ENCODE measurements around the gene PDE4B. TPM values are rescaled to one million over a fixed set of nuclear protein-coding genes. Genes with fewer than 3 reads are reported as not detected.

The PDE4B gene
- total RNA-seq, 3 donors from 2014 or later: 8.0 to 207 (median 54.4) TPM

DNA sequence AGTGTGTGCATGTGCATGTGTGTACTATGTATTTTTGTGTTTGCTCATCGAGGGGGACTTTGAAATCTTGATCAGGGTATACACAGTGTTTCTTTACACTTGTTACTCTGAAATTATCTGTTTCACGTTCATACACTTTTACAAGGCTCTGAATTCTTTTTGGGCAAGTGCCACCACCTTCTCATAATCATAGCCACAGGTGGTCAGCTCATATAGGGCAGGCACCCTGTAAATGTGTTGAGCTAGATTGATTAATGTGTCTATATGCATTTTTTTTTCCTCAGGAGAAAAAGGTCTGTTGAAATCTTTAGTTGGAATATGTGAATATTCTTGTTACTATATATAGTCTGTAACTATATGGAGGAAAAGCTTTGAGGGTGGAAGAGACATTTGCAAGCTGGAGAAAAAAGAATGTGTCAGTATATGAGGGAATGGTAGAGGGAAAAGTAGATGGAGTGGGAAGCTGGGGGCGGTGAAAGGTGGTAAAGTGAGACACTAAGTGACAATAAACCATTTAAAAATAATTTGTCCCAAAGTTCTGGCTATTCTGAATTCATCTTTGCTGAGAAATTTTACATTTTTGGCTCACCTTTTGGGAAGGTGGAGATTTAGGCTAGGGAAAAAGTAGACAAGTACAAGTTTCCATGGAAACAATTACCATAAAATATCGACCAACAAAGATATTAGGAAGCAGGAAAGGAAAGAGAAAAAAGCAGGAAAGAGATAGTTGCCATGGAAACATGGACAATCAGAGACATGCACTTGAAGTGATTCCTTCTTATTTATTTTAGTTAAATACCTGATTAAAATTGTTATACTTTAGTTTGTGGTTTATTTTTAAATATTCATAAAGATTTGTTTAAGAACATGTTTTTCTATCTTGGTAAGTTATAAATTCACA is 277.5 kb downstream of the PDE4B start:
- Histone ChIP-seq H3K4me1 (no peaks in the 10 kb centered on the region), H3K27me3 (no peaks in the 10 kb centered on the region), H3K27ac (no peak overlapping the region), H3K4me3 (no peak overlapping the region), H3K9me3 (no peaks in the 10 kb centered on the region), H3K36me3 (no peaks in the 10 kb centered on the region)
- intact Hi-C loops (cut with DNase I; ENCODE audit: low total_unique reads): no loop called here
- TF ChIP-seq POLR2AphosphoS5 (IDR thresholded peaks at IDR 0.05): no peak
- no peak for DNase-seq (ENCODE audit: low spot score in 2 of 2)

DNA sequence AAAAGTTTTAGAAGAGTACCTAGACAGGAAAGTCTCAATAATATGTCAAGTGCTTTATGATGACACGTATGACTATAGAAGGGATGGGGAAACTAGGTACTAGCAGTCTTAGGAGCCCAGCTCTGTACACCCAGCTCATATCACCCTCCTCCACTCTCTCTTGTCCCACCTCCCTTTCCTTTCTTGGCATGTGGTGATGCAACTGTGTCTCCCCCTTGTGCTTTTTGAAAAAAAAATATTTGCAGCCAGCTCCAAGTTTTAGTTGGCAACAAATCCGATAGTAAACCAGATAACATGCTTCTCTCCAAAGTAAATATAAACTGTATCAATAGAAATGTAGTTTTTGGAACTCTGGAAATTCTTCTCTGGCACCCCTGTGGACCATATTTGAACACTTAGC is 280.7 kb downstream of the PDE4B start:
- intact Hi-C loops (cut with DNase I; ENCODE audit: low total_unique reads): no loop called here
- Histone ChIP-seq H3K27me3 (no peaks in the 10 kb centered on the region), H3K27ac (no peak overlapping the region), H3K4me1 (no peaks in the 10 kb centered on the region), H3K9me3 (no peaks in the 10 kb centered on the region), H3K4me3 (no peak overlapping the region), H3K36me3 (no peaks in the 10 kb centered on the region)
- DNase-seq (ENCODE audit: low spot score in 2 of 2): no peak
- TF ChIP-seq POLR2AphosphoS5 (IDR thresholded peaks at IDR 0.05) (no peak), POLR2A (IDR thresholded peaks at IDR 0.05) (no peak)
- TF ChIP-seq, protein P1, sequence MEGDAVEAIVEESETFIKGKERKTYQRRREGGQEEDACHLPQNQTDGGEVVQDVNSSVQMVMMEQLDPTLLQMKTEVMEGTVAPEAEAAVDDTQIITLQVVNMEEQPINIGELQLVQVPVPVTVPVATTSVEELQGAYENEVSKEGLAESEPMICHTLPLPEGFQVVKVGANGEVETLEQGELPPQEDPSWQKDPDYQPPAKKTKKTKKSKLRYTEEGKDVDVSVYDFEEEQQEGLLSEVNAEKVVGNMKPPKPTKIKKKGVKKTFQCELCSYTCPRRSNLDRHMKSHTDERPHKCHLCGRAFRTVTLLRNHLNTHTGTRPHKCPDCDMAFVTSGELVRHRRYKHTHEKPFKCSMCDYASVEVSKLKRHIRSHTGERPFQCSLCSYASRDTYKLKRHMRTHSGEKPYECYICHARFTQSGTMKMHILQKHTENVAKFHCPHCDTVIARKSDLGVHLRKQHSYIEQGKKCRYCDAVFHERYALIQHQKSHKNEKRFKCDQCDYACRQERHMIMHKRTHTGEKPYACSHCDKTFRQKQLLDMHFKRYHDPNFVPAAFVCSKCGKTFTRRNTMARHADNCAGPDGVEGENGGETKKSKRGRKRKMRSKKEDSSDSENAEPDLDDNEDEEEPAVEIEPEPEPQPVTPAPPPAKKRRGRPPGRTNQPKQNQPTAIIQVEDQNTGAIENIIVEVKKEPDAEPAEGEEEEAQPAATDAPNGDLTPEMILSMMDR (IDR thresholded peaks at IDR 0.05): no peak

DNA sequence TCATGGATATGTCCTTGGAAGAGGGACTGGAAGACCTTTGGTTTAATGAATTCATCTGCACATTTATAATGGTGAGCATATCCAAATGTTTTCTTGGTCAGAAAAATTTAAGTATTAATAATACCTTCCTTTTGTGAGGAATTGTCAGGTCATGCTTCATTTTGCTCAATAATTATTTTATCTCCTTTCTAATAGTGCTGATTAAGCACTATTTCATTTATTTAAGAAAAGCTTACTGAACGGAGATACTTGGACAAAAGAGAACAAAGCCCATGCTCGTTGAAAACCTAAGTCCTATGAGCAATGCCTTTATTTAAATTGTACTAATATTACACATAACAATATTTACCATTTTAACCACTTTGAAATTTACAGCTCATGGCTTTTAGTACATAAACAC is 281.5 kb downstream of the PDE4B start:
- H3K9me3 ChIP-seq: no peaks in the 10 kb centered on the region
- no peak overlapping the region for H3K27ac ChIP-seq
- H3K4me1 ChIP-seq: no peaks in the 10 kb centered on the region
- TF ChIP-seq POLR2A (IDR thresholded peaks at IDR 0.05): no peak
- TF ChIP-seq, protein P1 (IDR thresholded peaks at IDR 0.05): no peak
- TF ChIP-seq POLR2AphosphoS5 (IDR thresholded peaks at IDR 0.05): no peak
- DNase-seq (ENCODE audit: low spot score in 2 of 2): no peak
- no peaks in the 10 kb centered on the region for H3K36me3 ChIP-seq
- intact Hi-C loops (cut with DNase I; ENCODE audit: low total_unique reads): no loop called here
- no peak overlapping the region for H3K4me3 ChIP-seq
- H3K27me3 ChIP-seq: no peaks in the 10 kb centered on the region

DNA sequence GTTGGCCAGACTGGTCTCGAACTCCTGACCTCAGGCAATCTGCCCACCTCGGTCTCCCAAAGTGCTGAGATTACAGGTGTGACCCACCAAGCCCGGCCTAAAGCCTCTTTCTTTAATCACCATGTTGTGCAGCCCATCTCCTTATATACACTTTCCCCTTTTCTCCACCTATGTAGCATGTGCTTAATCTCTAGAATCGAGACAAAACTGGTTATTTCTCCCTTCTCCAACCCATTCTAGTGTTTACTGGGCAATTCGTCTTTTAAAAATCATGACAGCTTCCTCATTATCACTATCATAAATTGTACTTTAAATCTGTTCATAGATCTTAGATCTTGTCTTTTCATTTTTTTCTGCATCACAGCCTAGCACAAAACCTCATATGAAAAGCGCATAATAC is 285.7 kb downstream of the PDE4B start:
- Histone ChIP-seq H3K9me3 (no peaks in the 10 kb centered on the region), H3K27me3 (no peaks in the 10 kb centered on the region), H3K36me3 (no peaks in the 10 kb centered on the region), H3K4me3 (no peak overlapping the region), H3K4me1 (no peaks in the 10 kb centered on the region), H3K27ac (peak overlapping the region in 1 of 2 donors; percentile 11)
- no peak for TF ChIP-seq POLR2A (IDR thresholded peaks at IDR 0.05)
- TF ChIP-seq, protein P1 (IDR thresholded peaks at IDR 0.05): no peak
- no peak for TF ChIP-seq POLR2AphosphoS5 (IDR thresholded peaks at IDR 0.05)
- intact Hi-C loops (cut with DNase I; ENCODE audit: low total_unique reads): no loop called here
- DNase-seq (ENCODE audit: low spot score in 2 of 2): no peak

DNA sequence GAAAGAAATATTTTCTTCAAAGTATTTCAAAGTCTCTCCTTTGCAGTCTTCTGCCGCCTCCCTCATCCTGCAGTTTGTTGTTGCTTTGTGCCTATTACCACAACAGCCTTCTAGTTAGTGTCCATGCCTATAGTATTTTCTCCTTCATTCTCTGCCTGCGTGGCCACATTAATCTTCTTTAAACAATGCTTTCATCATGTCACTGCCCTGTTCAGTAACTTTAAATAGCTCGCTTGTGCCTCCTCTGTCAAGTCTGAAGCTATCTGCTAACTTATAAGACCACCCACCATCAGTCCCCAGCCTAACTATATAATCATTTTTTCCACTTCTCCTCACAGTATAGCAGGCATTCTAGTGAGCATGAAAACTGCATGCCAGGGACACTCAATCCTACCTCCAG is 290.3 kb downstream of the PDE4B start:
- intact Hi-C loops (cut with DNase I; ENCODE audit: low total_unique reads): no loop called here
- Histone ChIP-seq H3K4me1 (no peaks in the 10 kb centered on the region), H3K36me3 (no peaks in the 10 kb centered on the region), H3K27ac (no peak overlapping the region), H3K4me3 (no peak overlapping the region), H3K9me3 (no peaks in the 10 kb centered on the region), H3K27me3 (no peaks in the 10 kb centered on the region)
- no peak for DNase-seq (ENCODE audit: low spot score in 2 of 2)
- TF ChIP-seq, protein P1 (IDR thresholded peaks at IDR 0.05): no peak
- TF ChIP-seq POLR2AphosphoS5 (IDR thresholded peaks at IDR 0.05) (no peak), POLR2A (IDR thresholded peaks at IDR 0.05) (no peak)
